SH-SY5Y (cell line): ENCODE data around the gene TMCO4.

Source experiments
- GATA2 ChIP-seq: IDR thresholded peaks from 2 replicates; pipeline ENCODE4 v1.6.1; 2011; ENCODE audit warnings: mild to moderate bottlenecking, low read depth, low read length
- GATA3 ChIP-seq: IDR thresholded peaks from 2 replicates; pipeline ENCODE4 v1.6.1; 2011; ENCODE audit warnings: low read depth, mild to moderate bottlenecking, low read length, moderate library complexity

DNA sequence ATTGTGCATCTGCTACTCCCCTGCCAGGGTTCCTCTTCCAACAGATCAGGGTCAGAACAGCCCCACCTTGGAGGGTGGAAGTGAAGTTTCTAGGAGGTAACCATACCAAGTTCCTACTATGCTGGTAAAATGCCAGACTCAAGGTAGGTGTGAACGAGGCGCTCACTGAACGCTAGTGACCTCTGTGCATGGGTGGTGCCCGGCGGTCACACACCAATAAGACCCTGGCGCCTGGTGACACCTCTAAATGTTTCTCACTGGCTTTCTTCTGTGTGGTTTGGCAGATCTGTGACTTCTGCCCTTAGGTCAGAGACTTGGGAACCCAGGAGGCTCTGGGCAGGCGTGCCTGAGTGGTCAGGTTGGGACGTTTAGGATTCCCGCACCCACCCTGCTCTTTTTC lies 55.9 kb downstream of the TMCO4 start:
- no peak for TF ChIP-seq GATA3
- no peak for TF ChIP-seq GATA2
